HCT116 (cell line): ENCODE data around the gene ZNRF3.

ENCODE experiments used
- CTCF ChIP-seq, 3 experiments: fragments of 200-600 bp in 1 of 3; sonication (generic) in 1 of 3; IDR thresholded peaks in 2 of 3; conservative IDR thresholded peaks in 1 of 3; 2 replicates each; pipeline ENCODE4 v1.5.1; 2012 to 2017; ENCODE audit warnings: low read depth in 2 of 3, low read length in 2 of 3, antibody characterized with exemption in 1 of 3, borderline replicate concordance in 1 of 3, control low read depth in 1 of 3, mild to moderate bottlenecking in 1 of 3, mixed read lengths in 1 of 3, mixed run types in 1 of 3, moderate library complexity in 1 of 3; ENCODE audit not compliant: insufficient read depth in 1 of 3
- EZH2 ChIP-seq: fragments of 200-600 bp; sonication (generic); IDR thresholded peaks from 2 replicates; pipeline ENCODE4 v1.6.1; 2017; ENCODE audit warnings: antibody characterized with exemption, mixed run types
- JUND ChIP-seq: IDR thresholded peaks from 2 replicates; pipeline ENCODE4 v1.6.1; 2012
- POLR2A ChIP-seq: IDR thresholded peaks from 2 replicates; pipeline ENCODE4 v1.7.0; 2011; ENCODE audit warnings: borderline replicate concordance; ENCODE audit not compliant: insufficient read depth, insufficient read length; ENCODE audit errors: extremely low read depth
- YY1 ChIP-seq: IDR thresholded peaks from 2 replicates; pipeline ENCODE4 v1.6.1; 2011; ENCODE audit warnings: low read length, low read depth, moderate library complexity, mild to moderate bottlenecking; ENCODE audit not compliant: insufficient replicate concordance; ENCODE audit errors: extremely low read depth

GRCh38 chr22:29002603-29003002 lies 119.2 kb downstream of the ZNRF3 start:
- TF ChIP-seq POLR2A = no peak
- no peak for TF ChIP-seq JUND
- no peak for TF ChIP-seq CTCF (IDR thresholded peaks at IDR 0.05 in 2 of 3, conservative IDR thresholded peaks at IDR 0.05 in 1 of 3; ENCODE audit: borderline replicate concordance in 1 of 3, insufficient read depth in 1 of 3, low read depth in 2 of 3, low read length in 2 of 3)
- TF ChIP-seq EZH2 = no peak
- TF ChIP-seq YY1 = no peak
